Effector memory CD8-positive, alpha-beta T cell (primary cell): ENCODE measurements around the gene REEP1.
A peak's percentile ranks its signal among the peaks of the same experiment; 100 is the strongest.
"Not testable (repeated sequence)": the region's sequence is repeated elsewhere in the genome, so short reads cannot be mapped to it uniquely, and the experiment has no call there.

Source experiments
- ATAC-seq: fragments of 150-1000 bp; cut with Tn5 transposase; replicated peaks from 2 replicates; pipeline ENCODE4 v1.10.0; 2021; ENCODE audit warnings: mild to moderate bottlenecking, moderate library complexity
- DNase-seq, 3 experiments: peaks; one replicate each; pipeline ENCODE4 v3.0.0; 2021
- H3K27ac Mint-ChIP-seq, 2 donors: one replicate each; pipeline ENCODE4 v1.8.0; 2022; ENCODE audit warnings: mild to moderate bottlenecking in 2 of 2, mixed read lengths in 2 of 2, moderate library complexity in 2 of 2
- H3K27me3 Mint-ChIP-seq, 2 donors: one replicate each; pipeline ENCODE4 v1.8.0; 2022; ENCODE audit warnings: mixed read lengths in 2 of 2
- H3K36me3 Mint-ChIP-seq: one replicate; pipeline ENCODE4 v1.8.0; 2022; ENCODE audit warnings: mild to moderate bottlenecking, moderate library complexity, mixed read lengths; ENCODE audit not compliant: insufficient read depth
- H3K4me1 Mint-ChIP-seq, 2 donors: one replicate each; pipeline ENCODE4 v1.8.0; 2022; ENCODE audit warnings: low read depth in 2 of 2, mixed read lengths in 2 of 2
- H3K4me3 Mint-ChIP-seq, 2 donors: one replicate each; pipeline ENCODE4 v1.8.0; 2022; ENCODE audit warnings: mild to moderate bottlenecking in 2 of 2, mixed read lengths in 2 of 2, moderate library complexity in 2 of 2
- H3K9me3 Mint-ChIP-seq, 2 donors: one replicate each; pipeline ENCODE4 v1.8.0; 2022; ENCODE audit warnings: mixed read lengths in 2 of 2

The REEP1 gene

DNA sequence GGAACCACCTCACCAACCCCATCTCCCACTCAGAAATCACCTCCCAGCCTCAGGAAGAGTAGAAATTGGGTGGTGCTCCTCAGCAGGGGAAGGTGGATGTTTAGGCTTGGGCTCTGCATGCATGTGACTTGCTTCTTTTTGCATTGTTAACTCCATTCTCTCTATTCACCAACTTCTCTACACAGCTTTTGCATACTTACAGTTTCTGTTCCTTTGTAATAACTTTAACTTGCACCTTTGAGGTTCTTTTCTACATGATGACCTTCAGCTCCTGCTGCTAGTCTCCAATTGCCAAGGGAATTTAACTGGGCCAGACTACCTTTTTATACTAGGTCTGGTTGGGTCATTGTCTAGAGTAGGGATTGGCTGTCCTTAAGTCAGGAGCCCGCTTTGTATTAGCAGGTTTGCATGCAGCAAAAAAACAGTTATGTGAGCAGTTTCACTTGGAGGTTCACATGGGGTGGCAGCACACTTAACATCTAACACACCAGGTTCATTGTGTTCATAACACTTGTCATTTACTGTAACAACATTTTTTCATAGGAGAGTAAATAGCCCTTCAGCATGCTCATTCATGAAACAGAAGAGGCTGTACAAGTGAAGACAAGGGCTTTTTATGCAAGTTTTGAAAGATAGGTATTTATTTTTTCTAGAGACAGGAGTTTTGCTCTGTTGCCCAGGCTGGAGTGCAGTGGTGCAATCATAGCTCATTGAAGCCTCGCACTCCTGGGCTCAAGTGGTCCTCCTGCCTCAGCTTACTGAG is 126.2 kb downstream of the REEP1 start:
- Mint-ChIP-seq H3K27me3 (no peaks in the 10 kb centered on the region), H3K36me3 (peaks cover 63% of the 10 kb centered on the region), H3K9me3 (no peaks in the 10 kb centered on the region), H3K27ac (no peak overlapping the region), H3K4me1 (no peaks in the 10 kb centered on the region), H3K4me3 (no peak overlapping the region)
- ATAC-seq: no peak
- DNase-seq: no peak

DNA sequence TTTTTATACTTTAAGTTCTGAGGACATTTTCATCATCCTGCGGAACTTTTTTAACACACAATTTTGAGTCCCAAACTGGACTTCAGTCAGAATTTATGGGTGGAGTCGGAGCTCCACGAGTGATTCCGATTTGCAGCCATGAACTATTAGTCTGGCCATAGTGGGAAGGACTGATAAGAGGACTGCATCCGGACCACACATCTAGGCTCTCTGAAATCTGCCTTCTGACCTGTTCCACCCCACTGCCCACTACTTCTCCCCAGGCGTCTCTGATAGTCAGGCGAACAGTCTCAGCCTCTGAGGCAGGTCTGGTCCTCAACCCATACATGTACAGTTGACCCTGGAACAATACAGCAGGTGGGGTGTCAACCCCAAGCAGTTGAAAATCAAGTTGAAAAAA is 133.0 kb downstream of the REEP1 start:
- Mint-ChIP-seq H3K9me3 (no peaks in the 10 kb centered on the region), H3K4me1 (peaks cover 14 to 24% of the 10 kb centered on the region in 2 donors), H3K36me3 (peaks cover 37% of the 10 kb centered on the region), H3K4me3 (no peak overlapping the region), H3K27me3 (no peaks in the 10 kb centered on the region), H3K27ac (no peak overlapping the region)
- ATAC-seq (no peak), DNase-seq (no peak)

DNA sequence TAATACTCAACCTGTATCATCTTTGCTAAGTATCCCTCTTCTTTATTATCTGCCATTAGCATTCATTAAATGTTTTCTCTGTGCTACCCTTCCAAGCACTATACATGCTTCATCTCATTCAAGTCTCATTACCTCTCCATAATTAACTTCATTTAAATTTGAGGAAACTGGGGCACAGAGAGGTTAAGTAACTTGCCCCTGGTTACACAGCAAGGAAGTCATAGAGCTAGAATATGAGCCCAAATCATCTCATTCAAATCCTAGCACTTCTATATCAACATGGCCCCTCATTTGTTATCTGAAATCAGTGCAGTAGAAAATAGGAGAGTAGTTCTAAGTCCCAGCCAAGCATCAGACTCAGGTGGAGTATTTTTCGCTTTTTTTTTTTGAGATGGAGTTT is 133.8 kb downstream of the REEP1 start:
- ATAC-seq (no peak), DNase-seq (no peak)
- Mint-ChIP-seq H3K9me3 (no peaks in the 10 kb centered on the region), H3K27me3 (no peaks in the 10 kb centered on the region), H3K27ac (no peak overlapping the region), H3K4me3 (no peak overlapping the region), H3K4me1 (peaks cover 16 to 24% of the 10 kb centered on the region in 2 donors), H3K36me3 (peaks cover 40% of the 10 kb centered on the region)

DNA sequence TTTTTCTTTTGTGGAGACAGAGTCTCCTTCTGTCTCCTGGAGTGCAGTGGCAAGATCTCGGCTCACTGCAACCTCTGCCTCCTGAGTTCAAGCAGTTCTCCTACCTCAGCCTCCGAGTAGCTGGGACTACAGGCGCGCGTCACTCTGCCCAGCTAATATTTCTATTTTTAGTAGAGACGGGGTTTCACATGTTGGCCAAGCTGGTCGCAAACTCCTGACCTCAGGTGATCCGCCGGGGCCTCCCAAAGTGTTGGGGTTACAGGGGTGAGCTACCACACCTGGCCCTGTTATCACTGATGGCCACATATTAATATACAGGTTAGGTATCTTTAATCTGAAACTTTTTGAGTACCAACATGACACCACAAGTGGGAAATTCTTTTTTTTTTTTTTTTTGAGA is 134.7 kb downstream of the REEP1 start:
- Mint-ChIP-seq H3K4me3 (no peak overlapping the region), H3K36me3 (peaks cover 32% of the 10 kb centered on the region), H3K27me3 (no peaks in the 10 kb centered on the region), H3K9me3 (no peaks in the 10 kb centered on the region), H3K27ac (peak overlapping the region in 1 of 2 donors; percentile 17), H3K4me1 (peaks cover 17 to 24% of the 10 kb centered on the region in 2 donors)
- no peak for ATAC-seq
- DNase-seq: no peak

DNA sequence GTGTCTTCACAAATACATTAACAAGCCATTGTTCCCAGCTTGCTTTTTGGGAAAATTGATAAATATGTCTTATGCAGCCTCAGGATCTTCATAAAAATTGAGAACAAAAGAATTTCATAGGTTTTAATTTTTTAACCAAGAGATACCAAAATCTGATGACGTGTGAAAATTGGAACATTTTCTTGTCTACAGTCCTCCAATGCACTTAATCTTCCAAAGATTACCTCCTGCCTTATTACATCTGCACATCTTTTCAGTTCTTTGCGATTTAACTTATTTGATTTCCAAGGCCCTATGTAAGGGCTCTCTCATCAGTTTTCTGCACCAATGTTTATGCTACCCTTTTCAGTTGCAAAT is 135.1 kb downstream of the REEP1 start:
- no peaks in the 10 kb centered on the region for H3K9me3 Mint-ChIP-seq
- ATAC-seq: no peak
- peaks cover 28% of the 10 kb centered on the region for H3K36me3 Mint-ChIP-seq
- peak overlapping the region in 1 of 2 donors; percentile 17 for H3K27ac Mint-ChIP-seq
- no peaks in the 10 kb centered on the region for H3K27me3 Mint-ChIP-seq
- H3K4me3 Mint-ChIP-seq: no peak overlapping the region
- H3K4me1 Mint-ChIP-seq: peaks cover 17 to 24% of the 10 kb centered on the region in 2 donors
- no peak for DNase-seq

DNA sequence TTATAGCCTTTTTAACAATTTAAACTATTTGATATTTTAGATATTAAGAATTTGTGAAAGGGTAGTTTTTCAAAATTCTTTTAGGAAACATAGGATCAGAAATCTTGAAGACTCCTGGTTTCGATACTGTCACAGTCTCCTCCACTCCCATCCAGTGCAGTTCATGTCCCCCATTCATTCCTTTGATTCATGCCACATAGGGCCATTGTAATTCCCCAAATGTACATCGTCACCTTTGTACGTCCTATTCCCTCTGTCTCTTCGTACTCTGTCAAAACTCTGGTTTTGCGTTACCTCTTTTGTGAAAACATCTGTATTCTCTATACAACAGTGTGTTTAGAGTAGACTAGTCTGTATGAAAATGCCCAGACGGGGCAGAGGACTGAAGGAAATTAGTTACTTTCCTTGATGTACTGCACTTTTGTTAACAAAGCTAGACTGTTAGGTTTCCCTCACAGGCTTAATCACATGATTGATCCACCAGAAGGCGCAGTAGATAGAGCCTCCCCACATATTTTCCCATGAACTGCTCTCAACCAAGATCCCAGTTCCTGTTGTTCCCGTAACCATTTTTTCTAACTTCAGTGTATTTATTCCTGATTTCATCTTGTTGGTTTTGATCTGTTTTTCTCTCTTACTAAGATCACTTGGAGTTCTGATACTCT is 135.6 kb downstream of the REEP1 start:
- H3K4me1 Mint-ChIP-seq: peaks cover 20 to 24% of the 10 kb centered on the region in 2 donors
- H3K27ac Mint-ChIP-seq: no peak overlapping the region

DNA sequence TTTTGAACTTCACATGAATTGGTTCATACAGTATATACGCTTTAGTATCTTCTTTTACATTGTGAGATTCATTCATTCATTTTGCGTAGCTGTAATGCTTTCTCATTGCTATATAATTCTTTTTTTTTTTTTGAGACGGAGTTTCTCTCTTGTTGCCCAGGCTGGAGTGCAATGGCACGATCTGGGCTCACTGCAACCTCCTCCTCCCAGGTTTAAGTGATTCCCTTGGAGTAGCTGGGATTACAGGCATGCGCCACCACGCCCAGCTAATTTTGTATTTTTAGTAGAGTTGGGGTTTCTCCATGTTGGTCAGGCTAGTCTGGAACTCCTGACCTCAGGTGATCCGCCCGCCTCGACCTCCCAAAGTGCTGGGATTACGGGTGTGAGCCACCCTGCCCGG is 136.9 kb downstream of the REEP1 start:
- not testable (repeated sequence) for H3K27me3 Mint-ChIP-seq, H3K9me3 Mint-ChIP-seq, DNase-seq, ATAC-seq
- Mint-ChIP-seq H3K4me3 (peak overlapping the region; percentile 88 to 93), H3K27ac (peak overlapping the region; percentile 87 to 91), H3K4me1 (peaks cover 24 to 28% of the 10 kb centered on the region in 2 donors), H3K36me3 (peaks cover 18% of the 10 kb centered on the region)

More for the DNA sequence above, 135.6 kb downstream of the REEP1 start:
- Mint-ChIP-seq H3K27me3 (no peaks in the 10 kb centered on the region), H3K36me3 (peaks cover 23% of the 10 kb centered on the region), H3K4me3 (no peak overlapping the region), H3K9me3 (no peaks in the 10 kb centered on the region)
- ATAC-seq (no peak), DNase-seq (no peak)

DNA sequence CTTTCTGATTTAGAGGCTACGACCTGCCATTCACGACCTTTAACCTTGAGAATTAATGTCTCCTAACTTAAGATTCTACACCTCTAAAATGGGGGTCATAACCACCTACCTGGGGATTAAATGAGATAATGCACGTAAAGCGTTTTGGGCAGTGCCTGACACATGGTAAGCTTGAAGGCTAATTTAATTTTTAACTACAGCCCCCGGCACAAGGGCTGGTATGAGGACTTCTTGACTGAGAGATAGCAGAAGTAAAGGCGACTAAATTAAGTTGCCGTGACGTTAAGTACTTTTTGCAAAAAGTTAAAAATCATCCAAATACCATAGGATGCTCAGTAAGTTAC is 137.6 kb downstream of the REEP1 start:
- peak overlapping the region; percentile 88 to 93 for H3K4me3 Mint-ChIP-seq
- ATAC-seq (no peak), DNase-seq (no peak)
- H3K4me1 Mint-ChIP-seq: peaks cover 25 to 26% of the 10 kb centered on the region in 2 donors
- no peaks in the 10 kb centered on the region for H3K9me3 Mint-ChIP-seq
- H3K27ac Mint-ChIP-seq: peak overlapping the region; percentile 87 to 91
- peaks cover 26% of the 10 kb centered on the region for H3K36me3 Mint-ChIP-seq
- H3K27me3 Mint-ChIP-seq: no peaks in the 10 kb centered on the region

DNA sequence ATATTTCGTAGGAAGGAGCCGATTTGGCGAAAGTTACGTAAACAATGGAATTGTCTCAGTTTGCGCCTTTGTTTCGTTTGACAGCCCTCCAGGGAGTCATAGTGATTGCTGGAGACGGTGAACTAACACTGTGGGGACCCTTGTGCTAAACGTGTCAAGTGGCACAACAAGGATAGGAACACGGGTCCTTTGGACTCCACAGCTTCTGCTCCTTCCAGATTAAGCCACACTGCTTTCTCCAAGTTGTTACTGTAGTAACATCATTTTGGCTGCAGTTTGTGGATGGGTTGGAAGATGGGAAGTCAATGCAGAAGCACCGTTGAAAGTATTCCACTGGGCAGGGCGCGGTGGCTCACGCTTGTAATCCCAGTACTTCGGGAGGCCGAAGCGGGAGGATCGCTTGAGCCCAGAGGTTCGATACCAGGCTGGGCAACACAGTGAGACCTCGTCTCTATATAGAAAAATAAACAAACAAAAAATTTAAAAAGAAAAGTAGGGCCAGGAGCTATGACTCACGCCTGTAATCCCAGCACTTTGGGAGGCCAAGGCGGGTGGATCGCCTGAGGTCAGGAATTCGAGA is 141.5 kb downstream of the REEP1 start:
- Mint-ChIP-seq H3K36me3 (peaks cover 30% of the 10 kb centered on the region), H3K27me3 (no peaks in the 10 kb centered on the region), H3K4me1 (peaks cover 34 to 36% of the 10 kb centered on the region in 2 donors), H3K9me3 (no peaks in the 10 kb centered on the region), H3K27ac (peak overlapping the region; percentile 97), H3K4me3 (peak overlapping the region; percentile 92 to 98)
- DNase-seq (no peak), ATAC-seq (no peak)

DNA sequence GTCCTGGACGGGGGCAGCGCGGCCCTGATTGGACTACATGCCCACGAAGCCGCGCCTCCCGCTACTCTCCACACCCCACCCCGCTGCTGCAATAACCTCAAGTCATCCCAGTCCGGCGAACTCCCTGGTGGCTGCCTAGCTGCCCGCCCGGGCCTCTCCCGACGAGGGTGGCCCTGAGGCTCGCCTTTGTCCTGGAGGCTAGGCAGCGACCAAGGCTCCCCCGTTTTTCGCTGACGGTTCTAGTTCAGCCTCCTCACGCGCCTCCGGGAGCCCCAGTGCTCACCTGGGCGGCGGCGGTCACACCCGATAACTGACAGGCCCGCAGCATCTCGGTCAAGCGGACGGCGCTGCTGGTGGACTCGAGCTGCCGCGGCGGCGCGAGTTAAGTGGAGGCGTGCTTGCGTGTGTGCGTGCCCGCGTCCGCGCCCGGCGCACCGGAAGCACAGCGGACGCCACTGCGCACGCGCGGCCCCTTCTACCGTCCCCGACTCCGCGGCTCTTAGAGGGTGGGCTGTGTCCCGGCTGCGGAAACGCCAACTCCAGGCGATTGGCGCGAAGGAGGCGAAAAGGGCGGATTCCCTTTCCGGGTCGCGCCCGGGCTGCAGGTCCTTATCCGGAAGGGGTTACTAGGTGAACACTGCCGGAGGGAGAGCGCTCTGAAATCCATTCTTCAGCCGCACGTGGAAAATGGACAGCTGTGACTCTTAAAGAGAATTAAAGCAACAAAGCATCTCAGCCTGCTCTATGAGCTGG is 142.2 kb downstream of the REEP1 start, which contains the start of gene IMMT:
Gene IMMT (minus strand): TSS at position 408 of the 753 bp plus-strand sequence. CDS start 80 bp downstream, at position 328.
- ATAC-seq (peak; percentile 85), DNase-seq (peak; percentile 85 to 91 (median 89))
- H3K4me1 Mint-ChIP-seq: peaks cover 34 to 39% of the 10 kb centered on the region in 2 donors
- peak within 1 kb of the TSS; percentile 92 to 98 for H3K4me3 Mint-ChIP-seq
- H3K9me3 Mint-ChIP-seq: no peaks in the 10 kb centered on the region
- peaks cover 34% of the 10 kb centered on the region for H3K36me3 Mint-ChIP-seq
- H3K27ac Mint-ChIP-seq: peak within 1 kb of the TSS; percentile 97
- H3K27me3 Mint-ChIP-seq: no peaks in the 10 kb centered on the region

DNA sequence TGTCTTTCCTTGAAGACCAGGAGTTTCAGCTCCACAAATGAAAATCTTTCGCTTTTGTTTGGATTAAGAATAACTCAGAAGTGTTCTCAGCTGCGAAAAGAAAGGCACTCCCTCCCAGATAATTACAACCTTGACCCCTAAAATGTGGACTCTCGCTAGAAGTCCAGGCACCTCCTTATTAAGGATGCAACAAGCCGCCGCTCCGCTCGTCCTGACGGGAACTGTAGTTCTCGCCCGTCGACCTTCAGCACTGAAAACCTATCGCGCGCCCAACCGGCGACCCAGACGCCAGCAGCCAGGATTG is 142.7 kb downstream of the REEP1 start:
- Mint-ChIP-seq H3K4me1 (peaks cover 34 to 39% of the 10 kb centered on the region in 2 donors), H3K9me3 (no peaks in the 10 kb centered on the region), H3K27ac (peak overlapping the region; percentile 97), H3K27me3 (no peaks in the 10 kb centered on the region), H3K4me3 (peak overlapping the region; percentile 92 to 98), H3K36me3 (peaks cover 34% of the 10 kb centered on the region)
- ATAC-seq (no peak), DNase-seq (no peak)

DNA sequence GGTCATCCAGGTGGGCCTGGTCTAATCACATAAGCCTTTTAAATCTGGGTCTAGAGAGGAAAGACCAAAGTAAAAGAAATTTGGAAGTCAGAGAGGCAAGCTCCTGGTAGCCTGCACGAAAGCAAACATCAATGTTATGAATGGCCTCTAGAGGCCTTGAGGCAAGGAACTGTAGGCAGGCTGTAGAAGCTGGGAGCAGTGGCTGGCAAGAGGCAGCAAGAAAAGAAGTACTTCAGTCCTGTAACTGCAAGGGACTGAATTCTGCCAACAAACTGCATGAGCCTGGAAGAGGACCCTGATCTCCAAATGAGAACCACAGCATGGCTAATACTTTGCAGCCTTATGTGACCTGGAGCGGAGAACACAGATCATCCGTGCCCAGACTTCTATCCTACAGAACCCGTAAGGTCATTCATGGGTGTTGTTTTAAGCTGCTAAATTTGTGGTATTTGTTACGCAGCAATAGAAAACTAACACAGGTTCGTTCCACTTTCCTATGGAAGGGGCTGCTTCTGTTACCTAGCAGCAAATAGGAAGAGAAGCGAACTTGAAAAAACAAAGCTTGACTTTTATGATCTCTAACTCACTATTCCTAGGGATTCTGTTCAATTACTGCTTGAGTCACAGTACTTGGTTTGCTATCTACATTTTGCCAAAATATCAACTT is 143.4 kb downstream of the REEP1 start:
- Mint-ChIP-seq H3K4me3 (peak overlapping the region; percentile 92 to 98), H3K9me3 (no peaks in the 10 kb centered on the region), H3K36me3 (peaks cover 29% of the 10 kb centered on the region), H3K4me1 (peaks cover 37 to 38% of the 10 kb centered on the region in 2 donors), H3K27ac (peak overlapping the region in 1 of 2 donors; percentile 97), H3K27me3 (no peaks in the 10 kb centered on the region)
- ATAC-seq (no peak), DNase-seq (no peak)
